Measurements from ENCODE around the gene CDK12. TPM values are rescaled to one million over a fixed set of nuclear protein-coding genes. Genes with fewer than 3 reads are reported as not detected.

The CDK12 gene
- total RNA-seq, 4 donors from 2014 or later = 28.2 to 35.2 (median 30.4) TPM

DNA sequence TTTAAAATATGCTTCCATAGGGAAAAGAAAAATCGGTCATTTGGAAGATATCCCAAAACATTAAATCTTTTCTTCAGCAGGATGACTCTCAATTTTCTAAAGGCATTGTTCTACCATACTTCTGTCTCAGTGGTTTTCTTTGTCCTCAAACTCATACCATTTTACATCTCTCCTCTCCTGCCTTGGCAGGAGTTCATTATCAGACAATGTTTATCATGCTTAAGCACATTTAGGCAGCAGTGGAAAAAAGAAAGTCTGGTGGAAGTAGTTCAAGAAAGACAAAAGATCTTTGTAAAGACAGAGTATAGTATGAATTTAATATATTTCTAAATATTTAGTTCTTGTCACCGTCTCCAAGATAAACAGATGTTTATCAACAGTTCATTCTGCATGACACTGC, 68.2 kb downstream of the CDK12 start:
- TF ChIP-seq POLR2AphosphoS5 (IDR thresholded peaks at IDR 0.05) = no peak
- TF ChIP-seq, protein P1, sequence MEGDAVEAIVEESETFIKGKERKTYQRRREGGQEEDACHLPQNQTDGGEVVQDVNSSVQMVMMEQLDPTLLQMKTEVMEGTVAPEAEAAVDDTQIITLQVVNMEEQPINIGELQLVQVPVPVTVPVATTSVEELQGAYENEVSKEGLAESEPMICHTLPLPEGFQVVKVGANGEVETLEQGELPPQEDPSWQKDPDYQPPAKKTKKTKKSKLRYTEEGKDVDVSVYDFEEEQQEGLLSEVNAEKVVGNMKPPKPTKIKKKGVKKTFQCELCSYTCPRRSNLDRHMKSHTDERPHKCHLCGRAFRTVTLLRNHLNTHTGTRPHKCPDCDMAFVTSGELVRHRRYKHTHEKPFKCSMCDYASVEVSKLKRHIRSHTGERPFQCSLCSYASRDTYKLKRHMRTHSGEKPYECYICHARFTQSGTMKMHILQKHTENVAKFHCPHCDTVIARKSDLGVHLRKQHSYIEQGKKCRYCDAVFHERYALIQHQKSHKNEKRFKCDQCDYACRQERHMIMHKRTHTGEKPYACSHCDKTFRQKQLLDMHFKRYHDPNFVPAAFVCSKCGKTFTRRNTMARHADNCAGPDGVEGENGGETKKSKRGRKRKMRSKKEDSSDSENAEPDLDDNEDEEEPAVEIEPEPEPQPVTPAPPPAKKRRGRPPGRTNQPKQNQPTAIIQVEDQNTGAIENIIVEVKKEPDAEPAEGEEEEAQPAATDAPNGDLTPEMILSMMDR (IDR thresholded peaks at IDR 0.05) = no peak
- no peak for TF ChIP-seq POLR2A (IDR thresholded peaks at IDR 0.05; ENCODE audit: low read depth)
- no peak for TF ChIP-seq EP300 (IDR thresholded peaks at IDR 0.05)
- WGBS = 38% methylated on average over 2 of the region's 2 CpGs
- no peaks in the 10 kb centered on the region for H3K27me3 ChIP-seq
- peaks cover 45 to 70% (median 62%) of the 10 kb centered on the region in 4 donors for H3K36me3 ChIP-seq
- H3K27ac ChIP-seq (replicated peaks in 1 of 4) = no peak overlapping the region
- intact Hi-C loops (cut with DNase I) = no loop called here
- peaks cover 7 to 24% (median 22%) of the 10 kb centered on the region in 4 donors for H3K4me1 ChIP-seq
- no peaks in the 10 kb centered on the region for H3K9me3 ChIP-seq
- no peak for DNase-seq (ENCODE audit: extremely low spot score)
- H3K4me3 ChIP-seq = no peak overlapping the region

DNA sequence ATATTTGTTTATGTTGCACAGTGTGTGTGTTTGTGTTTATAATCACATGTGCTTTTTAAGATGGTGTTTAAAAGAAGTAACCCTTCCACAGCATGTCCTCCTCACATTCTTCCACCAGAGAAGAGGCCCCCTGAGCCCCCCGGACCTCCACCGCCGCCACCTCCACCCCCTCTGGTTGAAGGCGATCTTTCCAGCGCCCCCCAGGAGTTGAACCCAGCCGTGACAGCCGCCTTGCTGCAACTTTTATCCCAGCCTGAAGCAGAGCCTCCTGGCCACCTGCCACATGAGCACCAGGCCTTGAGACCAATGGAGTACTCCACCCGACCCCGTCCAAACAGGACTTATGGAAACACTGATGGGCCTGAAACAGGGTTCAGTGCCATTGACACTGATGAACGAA, 69.2 kb downstream of the CDK12 start:
- H3K27ac ChIP-seq (replicated peaks in 1 of 4) = no peak overlapping the region
- intact Hi-C loops (cut with DNase I) = no loop called here
- TF ChIP-seq POLR2AphosphoS5 (IDR thresholded peaks at IDR 0.05) (no peak), EP300 (IDR thresholded peaks at IDR 0.05) (no peak), POLR2A (IDR thresholded peaks at IDR 0.05; ENCODE audit: low read depth) (no peak)
- TF ChIP-seq, protein P1 (IDR thresholded peaks at IDR 0.05) = no peak
- no peak for DNase-seq (ENCODE audit: extremely low spot score)
- H3K36me3 ChIP-seq = peaks cover 34 to 60% (median 51%) of the 10 kb centered on the region in 4 donors
- no peak overlapping the region for H3K4me3 ChIP-seq
- 95% methylated on average over 6 of the region's 10 CpGs for WGBS
- no peaks in the 10 kb centered on the region for H3K27me3 ChIP-seq
- H3K9me3 ChIP-seq = no peaks in the 10 kb centered on the region
- peaks cover 7 to 24% (median 22%) of the 10 kb centered on the region in 4 donors for H3K4me1 ChIP-seq

DNA sequence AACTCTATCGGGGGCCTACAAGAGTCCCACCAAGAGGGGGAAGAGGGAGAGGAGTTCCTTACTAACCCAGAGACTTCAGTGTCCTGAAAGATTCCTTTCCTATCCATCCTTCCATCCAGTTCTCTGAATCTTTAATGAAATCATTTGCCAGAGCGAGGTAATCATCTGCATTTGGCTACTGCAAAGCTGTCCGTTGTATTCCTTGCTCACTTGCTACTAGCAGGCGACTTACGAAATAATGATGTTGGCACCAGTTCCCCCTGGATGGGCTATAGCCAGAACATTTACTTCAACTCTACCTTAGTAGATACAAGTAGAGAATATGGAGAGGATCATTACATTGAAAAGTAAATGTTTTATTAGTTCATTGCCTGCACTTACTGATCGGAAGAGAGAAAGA, 70.0 kb downstream of the CDK12 start:
- intact Hi-C loops (cut with DNase I) = no loop called here
- TF ChIP-seq, protein P1 (IDR thresholded peaks at IDR 0.05) = no peak
- no peak for TF ChIP-seq POLR2AphosphoS5 (IDR thresholded peaks at IDR 0.05)
- Histone ChIP-seq H3K4me3 (no peak overlapping the region), H3K27ac (replicated peaks in 1 of 4) (no peak overlapping the region), H3K36me3 (peaks cover 27 to 52% (median 44%) of the 10 kb centered on the region in 4 donors), H3K4me1 (peaks cover 7 to 24% (median 22%) of the 10 kb centered on the region in 4 donors), H3K9me3 (no peaks in the 10 kb centered on the region), H3K27me3 (no peaks in the 10 kb centered on the region)
- WGBS = 88% methylated on average over 6 of the region's 6 CpGs
- DNase-seq (ENCODE audit: extremely low spot score) = no peak

DNA sequence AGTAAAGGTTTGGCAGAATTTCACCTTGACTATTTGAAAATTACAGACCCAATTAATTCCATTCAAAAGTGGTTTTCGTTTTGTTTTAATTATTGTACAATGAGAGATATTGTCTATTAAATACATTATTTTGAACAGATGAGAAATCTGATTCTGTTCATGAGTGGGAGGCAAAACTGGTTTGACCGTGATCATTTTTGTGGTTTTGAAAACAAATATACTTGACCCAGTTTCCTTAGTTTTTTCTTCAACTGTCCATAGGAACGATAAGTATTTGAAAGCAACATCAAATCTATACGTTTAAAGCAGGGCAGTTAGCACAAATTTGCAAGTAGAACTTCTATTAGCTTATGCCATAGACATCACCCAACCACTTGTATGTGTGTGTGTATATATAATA, 72.6 kb downstream of the CDK12 start:
- TF ChIP-seq EP300 (IDR thresholded peaks at IDR 0.05) = no peak
- TF ChIP-seq, protein P1 (IDR thresholded peaks at IDR 0.05) = no peak
- TF ChIP-seq POLR2AphosphoS5 (IDR thresholded peaks at IDR 0.05) = no peak
- no peak for TF ChIP-seq POLR2A (IDR thresholded peaks at IDR 0.05; ENCODE audit: low read depth)
- WGBS = 83% methylated on average over 4 of the region's 4 CpGs
- peaks cover 7 to 24% (median 20%) of the 10 kb centered on the region in 4 donors for H3K4me1 ChIP-seq
- DNase-seq (ENCODE audit: extremely low spot score) = no peak
- H3K4me3 ChIP-seq = no peak overlapping the region
- H3K9me3 ChIP-seq = no peaks in the 10 kb centered on the region
- H3K27ac ChIP-seq (replicated peaks in 1 of 4) = no peak overlapping the region
- H3K27me3 ChIP-seq = no peaks in the 10 kb centered on the region
- H3K36me3 ChIP-seq = peaks cover 9 to 26% (median 21%) of the 10 kb centered on the region in 4 donors
- intact Hi-C loops (cut with DNase I) = no loop called here

DNA sequence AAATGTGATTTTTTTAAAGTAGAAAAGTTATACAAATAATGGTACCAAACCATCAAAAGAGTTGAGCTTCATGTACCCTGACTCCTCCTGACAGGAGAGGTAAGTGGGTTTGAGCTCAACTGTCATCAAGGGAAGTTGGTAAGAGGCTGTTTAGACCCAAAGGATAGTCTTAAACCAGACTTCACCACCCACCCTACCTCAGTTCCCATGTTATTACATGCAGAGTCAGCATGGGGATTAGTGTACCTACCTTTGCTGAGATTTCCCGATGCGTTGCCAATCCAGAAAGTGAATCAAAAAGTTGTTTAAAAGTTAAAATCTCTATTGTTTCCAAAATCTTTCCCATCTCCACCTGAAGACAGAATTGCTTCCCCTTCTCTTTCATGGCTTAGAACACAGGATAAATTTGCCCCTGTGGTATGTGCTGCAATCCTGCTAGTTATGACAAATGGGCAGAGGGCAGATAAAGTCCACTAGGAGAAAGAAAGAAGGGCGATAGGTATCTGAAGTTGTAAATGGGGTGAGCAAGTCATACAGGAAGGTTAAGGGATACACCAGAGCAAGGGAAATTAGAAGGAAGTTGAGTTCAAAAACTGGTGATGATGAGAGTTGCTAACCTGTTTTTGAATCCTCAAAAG, 73.6 kb downstream of the CDK12 start:
- TF ChIP-seq EP300 (IDR thresholded peaks at IDR 0.05) (no peak), POLR2A (IDR thresholded peaks at IDR 0.05; ENCODE audit: low read depth) (no peak), POLR2AphosphoS5 (IDR thresholded peaks at IDR 0.05) (no peak)
- TF ChIP-seq, protein P1 (IDR thresholded peaks at IDR 0.05) = no peak
- WGBS = 97% methylated on average over 3 of the region's 3 CpGs

More for the DNA sequence above, 73.6 kb downstream of the CDK12 start:
- Histone ChIP-seq H3K27me3 (no peaks in the 10 kb centered on the region), H3K4me3 (no peak overlapping the region), H3K36me3 (peaks cover 9 to 22% (median 19%) of the 10 kb centered on the region in 4 donors), H3K9me3 (no peaks in the 10 kb centered on the region), H3K27ac (replicated peaks in 1 of 4) (no peak overlapping the region), H3K4me1 (peaks cover 7 to 14% (median 11%) of the 10 kb centered on the region in 4 donors)
- DNase-seq (ENCODE audit: extremely low spot score) = no peak
- intact Hi-C loops (cut with DNase I) = no loop called here
